ENCODE results near the gene STAG3. TPM values are rescaled to one million over a fixed set of nuclear protein-coding genes. Genes with fewer than 3 reads are reported as not detected.

Gene STAG3
- polyA plus RNA-seq, 1 donor from 2014 or later: 0.64 TPM

GRCh38 chr7:100132126-100132525 is 45.6 kb upstream of the STAG3 start:
- no peak overlapping the region for H3K4me3 ChIP-seq (ENCODE audit: low read length)
- H3K9ac ChIP-seq (ENCODE audit: low read length): no peak overlapping the region
- H3K9me3 ChIP-seq (ENCODE audit: low read length): no peaks in the 10 kb centered on the region
- no peaks in the 10 kb centered on the region for H4K20me1 ChIP-seq (ENCODE audit: insufficient read depth)
- H3K9me2 ChIP-seq (ENCODE audit: insufficient read depth, low read length): no peaks in the 10 kb centered on the region
- H2AFZ ChIP-seq (ENCODE audit: low read depth, low read length): no peak overlapping the region
- H3K27ac ChIP-seq (ENCODE audit: low read length): no peak overlapping the region
- no peak for TF ChIP-seq SMC3 (conservative IDR thresholded peaks at IDR 0.05; ENCODE audit: poor library complexity)
- no peak for TF ChIP-seq MXI1 (conservative IDR thresholded peaks at IDR 0.05; ENCODE audit: poor library complexity, severe bottlenecking)
- no peak for TF ChIP-seq EP300 (conservative IDR thresholded peaks at IDR 0.05; ENCODE audit: poor library complexity, severe bottlenecking)
- TF ChIP-seq POLR2AphosphoS5 (IDR thresholded peaks at IDR 0.05): no peak
- TF ChIP-seq CTCF (IDR thresholded peaks at IDR 0.05; ENCODE audit: poor library complexity, severe bottlenecking): no peak
- TF ChIP-seq TAF1 (IDR thresholded peaks at IDR 0.05; ENCODE audit: low read depth): no peak
- no peak for TF ChIP-seq RAD21 (conservative IDR thresholded peaks at IDR 0.05)
- no peak for TF ChIP-seq REST (IDR thresholded peaks at IDR 0.05; ENCODE audit: borderline replicate concordance)
- no peak for TF ChIP-seq EZH2 (IDR thresholded peaks at IDR 0.05; ENCODE audit: borderline replicate concordance, insufficient read depth, low read length, poor library complexity, severe bottlenecking)
- no peak overlapping the region for H3K4me2 ChIP-seq (ENCODE audit: low read length)
- H3K36me3 ChIP-seq (ENCODE audit: insufficient read depth, low read length): no peaks in the 10 kb centered on the region
- no peaks in the 10 kb centered on the region for H3F3A ChIP-seq (ENCODE audit: insufficient read depth, low read length, poor library complexity, severe bottlenecking)
- no peaks in the 10 kb centered on the region for H3K27me3 ChIP-seq (ENCODE audit: insufficient read depth, low read depth, low read length)
- H3K79me2 ChIP-seq (replicated peaks; ENCODE audit: insufficient read depth, low read length): no peaks in the 10 kb centered on the region

- Histone ChIP-seq H2AFZ (ENCODE audit: low read depth, low read length) (no peak overlapping the region), H3K27ac (ENCODE audit: low read length) (no peak overlapping the region), H3K9ac (ENCODE audit: low read length) (no peak overlapping the region), H3K4me3 (ENCODE audit: low read length) (no peak overlapping the region), H3K9me3 (ENCODE audit: low read length) (no peaks in the 10 kb centered on the region), H4K20me1 (ENCODE audit: insufficient read depth) (no peaks in the 10 kb centered on the region), H3K9me2 (ENCODE audit: insufficient read depth, low read length) (no peaks in the 10 kb centered on the region), H3F3A (ENCODE audit: insufficient read depth, low read length, poor library complexity, severe bottlenecking) (no peaks in the 10 kb centered on the region), H3K4me2 (ENCODE audit: low read length) (no peak overlapping the region), H3K27me3 (ENCODE audit: insufficient read depth, low read depth, low read length) (no peaks in the 10 kb centered on the region), H3K79me2 (replicated peaks; ENCODE audit: insufficient read depth, low read length) (no peaks in the 10 kb centered on the region), H3K36me3 (ENCODE audit: insufficient read depth, low read length) (no peaks in the 10 kb centered on the region)
- TF ChIP-seq CTCF (IDR thresholded peaks at IDR 0.05; ENCODE audit: poor library complexity, severe bottlenecking) (peak; percentile 70), RAD21 (conservative IDR thresholded peaks at IDR 0.05) (peak; percentile 72), SMC3 (conservative IDR thresholded peaks at IDR 0.05; ENCODE audit: poor library complexity) (peak; percentile 67), EP300 (conservative IDR thresholded peaks at IDR 0.05; ENCODE audit: poor library complexity, severe bottlenecking) (no peak)
These were observed 45.0 kb upstream of the STAG3 start for GRCh38 chr7:100132697-100133151.
